Trophoblast cell (in vitro differentiated cells and primary cell): ENCODE results near the gene POC1B.

Experiments used
- DNase-seq, 2 donors: peaks; one replicate each; pipeline ENCODE4 v3.0.0-alpha.2; 2016
- H2AFZ ChIP-seq: 2 replicates; pipeline ENCODE4 v1.6.1; 2013; ENCODE audit warnings: low read length, moderate library complexity, mild to moderate bottlenecking; ENCODE audit not compliant: insufficient read depth, poor library complexity
- H2AK5ac ChIP-seq: 2 replicates; pipeline ENCODE4 v1.6.1; 2013; ENCODE audit warnings: mild to moderate bottlenecking, low read length
- H2BK120ac ChIP-seq: 2 replicates; pipeline ENCODE4 v1.6.1; 2013; ENCODE audit warnings: low read length, mild to moderate bottlenecking, moderate library complexity; ENCODE audit not compliant: insufficient read depth, poor library complexity
- H2BK12ac ChIP-seq: 2 replicates; pipeline ENCODE4 v1.6.1; 2013; ENCODE audit warnings: mild to moderate bottlenecking, low read length, moderate library complexity
- H2BK5ac ChIP-seq: 2 replicates; pipeline ENCODE4 v1.6.1; 2013; ENCODE audit warnings: low read length, low read depth, moderate library complexity, mild to moderate bottlenecking; ENCODE audit not compliant: poor library complexity
- H3K14ac ChIP-seq: 2 replicates; pipeline ENCODE4 v1.6.1; 2013; ENCODE audit warnings: mild to moderate bottlenecking, low read length
- H3K18ac ChIP-seq: 2 replicates; pipeline ENCODE4 v1.6.1; 2013; ENCODE audit warnings: mild to moderate bottlenecking, low read length
- H3K23ac ChIP-seq: 2 replicates; pipeline ENCODE4 v1.6.1; 2013; ENCODE audit warnings: low read length
- H3K27ac ChIP-seq: 2 replicates; pipeline ENCODE4 v1.5.1; 2013; ENCODE audit warnings: low read depth, mild to moderate bottlenecking, inconsistent platforms, low read length, moderate library complexity
- H3K27me3 ChIP-seq: 2 replicates; pipeline ENCODE4 v1.6.1; 2013; ENCODE audit warnings: inconsistent platforms, mild to moderate bottlenecking, low read length, moderate library complexity; ENCODE audit not compliant: insufficient read depth
- H3K36me3 ChIP-seq, 2 experiments: 1 replicate in 1 of 2; 2 replicates in 1 of 2; pipeline ENCODE4 v1.6.1; 2013; ENCODE audit warnings: low read length in 2 of 2, mild to moderate bottlenecking in 2 of 2, moderate library complexity in 1 of 2; ENCODE audit not compliant: insufficient read depth in 2 of 2, control insufficient read depth in 1 of 2
- H3K4ac ChIP-seq: 2 replicates; pipeline ENCODE4 v1.6.1; 2013; ENCODE audit warnings: low read depth, mild to moderate bottlenecking, low read length, moderate library complexity
- H3K4me1 ChIP-seq, 2 experiments: 1 replicate in 1 of 2; 2 replicates in 1 of 2; pipeline ENCODE4 v1.6.1; 2013; ENCODE audit warnings: low read length in 2 of 2, mild to moderate bottlenecking in 2 of 2, moderate library complexity in 1 of 2; ENCODE audit not compliant: insufficient read depth in 2 of 2, control insufficient read depth in 1 of 2
- H3K4me2 ChIP-seq: 2 replicates; pipeline ENCODE4 v1.6.1; 2013; ENCODE audit warnings: inconsistent platforms, mild to moderate bottlenecking, low read length, moderate library complexity
- H3K4me3 ChIP-seq: 2 replicates; pipeline ENCODE4 v1.5.1; 2013; ENCODE audit warnings: mild to moderate bottlenecking, low read depth, low read length, inconsistent platforms
- H3K79me1 ChIP-seq: one replicate; pipeline ENCODE4 v1.6.1; 2013; ENCODE audit warnings: low read length
- H3K79me2 ChIP-seq: 2 replicates; pipeline ENCODE4 v1.6.1; 2013; ENCODE audit warnings: low read length, mild to moderate bottlenecking; ENCODE audit not compliant: control insufficient read depth, insufficient read depth, poor library complexity
- H3K9ac ChIP-seq: 2 replicates; pipeline ENCODE4 v1.6.1; 2013; ENCODE audit warnings: mild to moderate bottlenecking, low read length
- H3K9me3 ChIP-seq: 2 replicates; pipeline ENCODE4 v1.6.1; 2013; ENCODE audit warnings: low read depth, mild to moderate bottlenecking, control low read depth, inconsistent platforms, low read length; ENCODE audit not compliant: insufficient read depth
- H4K12ac ChIP-seq: 2 replicates; pipeline ENCODE4 v1.6.1; 2013; ENCODE audit warnings: low read depth, mild to moderate bottlenecking, low read length, moderate library complexity
- H4K8ac ChIP-seq: 2 replicates; pipeline ENCODE4 v1.6.1; 2013; ENCODE audit warnings: low read depth, mild to moderate bottlenecking, low read length, moderate library complexity
- H4K91ac ChIP-seq: one replicate; pipeline ENCODE4 v1.6.1; 2013; ENCODE audit warnings: low read depth, mild to moderate bottlenecking, low read length, moderate library complexity
- WGBS: extraction: QIAGEN DNeasy Blood & Tissue Kit; methylation state at CpG from one replicate; pipeline ENCODE4 v1.1.7; 2013; ENCODE audit warnings: missing lambda C conversion rate; ENCODE audit not compliant: insufficient read length, insufficient coverage; ENCODE audit errors: extremely low coverage; 5-methylcytosine and 5-hydroxymethylcytosine counted together

The POC1B gene

GRCh38 chr12:89414322-89414721 lies 111.5 kb downstream of the POC1B start:
- Histone ChIP-seq H2BK120ac (no peak overlapping the region), H3K4me2 (no peak overlapping the region), H3K36me3 (no peaks in the 10 kb centered on the region), H3K9ac (no peak overlapping the region), H3K27ac (no peak overlapping the region), H3K27me3 (no peaks in the 10 kb centered on the region), H2AK5ac (no peak overlapping the region), H3K9me3 (no peaks in the 10 kb centered on the region), H2AFZ (no peak overlapping the region), H2BK12ac (no peak overlapping the region), H3K4me3 (no peak overlapping the region), H3K79me1 (no peaks in the 10 kb centered on the region), H3K18ac (no peak overlapping the region), H3K79me2 (no peaks in the 10 kb centered on the region), H2BK5ac (no peak overlapping the region), H3K23ac (no peak overlapping the region), H4K91ac (no peak overlapping the region), H4K12ac (no peak overlapping the region), H4K8ac (no peak overlapping the region), H3K4ac (no peak overlapping the region), H3K4me1 (no peaks in the 10 kb centered on the region), H3K14ac (no peak overlapping the region)
- DNase-seq = no peak
- WGBS = no CpG with 5 or more reads among the region's 3 CpGs

- Histone ChIP-seq H3K27me3 (no peaks in the 10 kb centered on the region), H2BK12ac (no peak overlapping the region), H3K4ac (no peak overlapping the region), H3K79me2 (no peaks in the 10 kb centered on the region), H3K4me2 (no peak overlapping the region), H3K9ac (no peak overlapping the region), H4K8ac (no peak overlapping the region), H3K18ac (no peak overlapping the region), H2AFZ (no peak overlapping the region), H3K36me3 (no peaks in the 10 kb centered on the region), H3K23ac (no peak overlapping the region), H3K4me1 (no peaks in the 10 kb centered on the region), H3K9me3 (no peaks in the 10 kb centered on the region), H4K91ac (no peak overlapping the region), H3K4me3 (no peak overlapping the region), H3K14ac (no peak overlapping the region), H3K27ac (no peak overlapping the region), H2AK5ac (no peak overlapping the region), H2BK5ac (no peak overlapping the region), H2BK120ac (no peak overlapping the region), H4K12ac (no peak overlapping the region), H3K79me1 (no peaks in the 10 kb centered on the region)
- WGBS = no CpG with 5 or more reads among the region's 3 CpGs
- DNase-seq = no peak
Observed at GRCh38 chr12:89413234-89413633, 112.6 kb downstream of the POC1B start.

GRCh38 chr12:89412665-89413064 lies 113.2 kb downstream of the POC1B start:
- Histone ChIP-seq H3K9me3 (no peaks in the 10 kb centered on the region), H3K4me3 (no peak overlapping the region), H3K14ac (no peak overlapping the region), H3K23ac (no peak overlapping the region), H4K91ac (no peak overlapping the region), H3K4me2 (no peak overlapping the region), H2BK12ac (no peak overlapping the region), H3K4me1 (no peaks in the 10 kb centered on the region), H3K79me1 (no peaks in the 10 kb centered on the region), H3K79me2 (no peaks in the 10 kb centered on the region), H2AK5ac (no peak overlapping the region), H3K18ac (no peak overlapping the region), H4K8ac (no peak overlapping the region), H3K36me3 (no peaks in the 10 kb centered on the region), H3K9ac (no peak overlapping the region), H3K4ac (no peak overlapping the region), H3K27me3 (no peaks in the 10 kb centered on the region), H2BK120ac (no peak overlapping the region), H4K12ac (no peak overlapping the region), H2BK5ac (no peak overlapping the region), H3K27ac (no peak overlapping the region), H2AFZ (no peak overlapping the region)
- no CpG with 5 or more reads among the region's 6 CpGs for WGBS
- DNase-seq = no peak

GRCh38 chr12:89411846-89412245 lies 114.0 kb downstream of the POC1B start:
- Histone ChIP-seq H3K23ac (no peak overlapping the region), H3K4me3 (no peak overlapping the region), H2BK120ac (no peak overlapping the region), H3K27ac (no peak overlapping the region), H4K8ac (no peak overlapping the region), H3K9me3 (no peaks in the 10 kb centered on the region), H3K79me2 (no peaks in the 10 kb centered on the region), H3K18ac (no peak overlapping the region), H3K9ac (no peak overlapping the region), H3K36me3 (no peaks in the 10 kb centered on the region), H2AK5ac (no peak overlapping the region), H3K27me3 (no peaks in the 10 kb centered on the region), H3K4me2 (no peak overlapping the region), H3K4ac (no peak overlapping the region), H2BK5ac (no peak overlapping the region), H2BK12ac (no peak overlapping the region), H3K4me1 (no peaks in the 10 kb centered on the region), H3K14ac (no peak overlapping the region), H4K91ac (no peak overlapping the region), H4K12ac (no peak overlapping the region), H2AFZ (no peak overlapping the region), H3K79me1 (no peaks in the 10 kb centered on the region)
- WGBS = no CpG with 5 or more reads among the region's 4 CpGs
- no peak for DNase-seq
